GM21360 (cell line): ENCODE data around the gene CFAP58.
A peak's percentile ranks its signal among the peaks of the same experiment; 100 is the strongest.

ENCODE experiments used
- ATAC-seq: cut with Tn5 transposase; IDR thresholded peaks from one replicate; pipeline ENCODE4 v1.9.1; 2021; ENCODE audit warnings: mild to moderate bottlenecking, moderate library complexity; ENCODE audit not compliant: unreplicated experiment

The CFAP58 gene

GRCh38 chr10:104353325-104354048 is at the start of gene CFAP58:
TSS of gene CFAP58 (plus strand) at chr10:104353833. CDS start at chr10:104353898, 65 bp downstream.
- peak; percentile 47 for ATAC-seq

GRCh38 chr10:104304356-104304745 is 49.3 kb upstream of the CFAP58 start:
- no peak for ATAC-seq

GRCh38 chr10:104304927-104305326 is 48.7 kb upstream of the CFAP58 start:
- no peak for ATAC-seq

- no peak for ATAC-seq
Observed at GRCh38 chr10:104306897-104307296, 46.7 kb upstream of the CFAP58 start.

GRCh38 chr10:104307576-104308438 is 45.8 kb upstream of the CFAP58 start:
- no peak for ATAC-seq

- peak; percentile 72 for ATAC-seq
Observed at GRCh38 chr10:104308439-104308903, 45.2 kb upstream of the CFAP58 start.

- ATAC-seq: no peak
Observed at GRCh38 chr10:104309980-104310978, 43.4 kb upstream of the CFAP58 start.

- no peak for ATAC-seq
Observed at GRCh38 chr10:104311184-104311720, 42.4 kb upstream of the CFAP58 start.

GRCh38 chr10:104314591-104315485 is 38.8 kb upstream of the CFAP58 start:
- ATAC-seq: no peak

GRCh38 chr10:104315486-104315921 is 38.1 kb upstream of the CFAP58 start:
- no peak for ATAC-seq

GRCh38 chr10:104316321-104317099 is 37.1 kb upstream of the CFAP58 start:
- ATAC-seq: no peak

GRCh38 chr10:104317269-104317710 is 36.3 kb upstream of the CFAP58 start:
- no peak for ATAC-seq

GRCh38 chr10:104317726-104318299 is 35.8 kb upstream of the CFAP58 start:
- ATAC-seq: no peak

- no peak for ATAC-seq
Observed at GRCh38 chr10:104318326-104318725, 35.3 kb upstream of the CFAP58 start.

- no peak for ATAC-seq
Observed at GRCh38 chr10:104318810-104319741, 34.6 kb upstream of the CFAP58 start.

- no peak for ATAC-seq
Observed at GRCh38 chr10:104321226-104321625, 32.4 kb upstream of the CFAP58 start.
